WERI-Rb-1 (cell line): ENCODE measurements around the gene FGD3.

Source experiments
- DNase-seq: peaks from one replicate; pipeline ENCODE4 v3.0.0-alpha.2; 2020
- H3K27ac ChIP-seq: fragments of 250-450 bp; sonication (Bioruptor Pico); 2 replicates; pipeline ENCODE4 v1.5.1; 2020; ENCODE audit warnings: mild to moderate bottlenecking, moderate library complexity
- H3K27me3 ChIP-seq: fragments of 250-450 bp; sonication (Bioruptor Pico); 2 replicates; pipeline ENCODE4 v1.5.1; 2021; ENCODE audit warnings: mild to moderate bottlenecking, low read depth, moderate library complexity; ENCODE audit not compliant: insufficient read depth, severe bottlenecking
- H3K36me3 ChIP-seq: fragments of 250-450 bp; sonication (Bioruptor Pico); 2 replicates; pipeline ENCODE4 v1.5.1; 2020; ENCODE audit warnings: mild to moderate bottlenecking, moderate library complexity
- H3K4me3 ChIP-seq: 2 replicates; pipeline ENCODE4 v1.5.1; 2011; ENCODE audit warnings: low read depth, mild to moderate bottlenecking, control low read depth, low read length
- H3K9me3 ChIP-seq: fragments of 250-450 bp; sonication (Bioruptor Pico); 2 replicates; pipeline ENCODE4 v1.5.1; 2021; ENCODE audit warnings: mild to moderate bottlenecking, moderate library complexity; ENCODE audit not compliant: severe bottlenecking
- CTCF ChIP-seq: IDR thresholded peaks from 2 replicates; pipeline ENCODE4 v1.5.1; 2011; ENCODE audit warnings: low read depth, mild to moderate bottlenecking, control low read depth, inconsistent platforms, low read length

Gene FGD3

DNA sequence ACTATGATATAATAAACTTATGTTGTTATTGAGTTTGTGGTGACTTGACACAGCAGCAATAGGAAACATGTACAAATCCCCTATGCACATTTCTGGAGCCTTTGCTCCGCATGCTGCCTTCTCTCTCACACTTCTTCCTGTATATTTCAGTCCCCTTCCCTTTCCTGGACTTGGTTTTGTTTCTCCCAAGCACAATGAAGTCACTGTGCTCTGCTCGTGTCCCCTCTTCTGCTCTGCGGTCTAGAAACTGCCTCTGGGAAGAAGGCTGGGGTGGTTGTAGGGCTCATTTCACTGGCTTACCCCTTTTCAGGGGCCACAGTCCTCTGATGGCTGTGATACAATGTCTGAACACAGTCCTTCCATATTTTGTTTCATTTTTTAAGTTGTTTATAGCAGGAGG, 15.7 kb upstream of the FGD3 start:
- no peaks in the 10 kb centered on the region for H3K36me3 ChIP-seq
- H3K27me3 ChIP-seq = no peaks in the 10 kb centered on the region
- TF ChIP-seq CTCF = no peak
- DNase-seq = no peak
- H3K9me3 ChIP-seq = no peaks in the 10 kb centered on the region
- H3K4me3 ChIP-seq = no peak overlapping the region
- H3K27ac ChIP-seq = no peak overlapping the region

- no peak overlapping the region for H3K27ac ChIP-seq
- no peak for TF ChIP-seq CTCF
- H3K27me3 ChIP-seq = no peaks in the 10 kb centered on the region
- no peak for DNase-seq
- no peaks in the 10 kb centered on the region for H3K36me3 ChIP-seq
- no peak overlapping the region for H3K4me3 ChIP-seq
- H3K9me3 ChIP-seq = no peaks in the 10 kb centered on the region
These were observed 13.0 kb upstream of the FGD3 start for GRCh38 chr9:92934321-92934720.

GRCh38 chr9:92938025-92938424, 9.3 kb upstream of the FGD3 start:
- no peaks in the 10 kb centered on the region for H3K9me3 ChIP-seq
- TF ChIP-seq CTCF = no peak

DNA sequence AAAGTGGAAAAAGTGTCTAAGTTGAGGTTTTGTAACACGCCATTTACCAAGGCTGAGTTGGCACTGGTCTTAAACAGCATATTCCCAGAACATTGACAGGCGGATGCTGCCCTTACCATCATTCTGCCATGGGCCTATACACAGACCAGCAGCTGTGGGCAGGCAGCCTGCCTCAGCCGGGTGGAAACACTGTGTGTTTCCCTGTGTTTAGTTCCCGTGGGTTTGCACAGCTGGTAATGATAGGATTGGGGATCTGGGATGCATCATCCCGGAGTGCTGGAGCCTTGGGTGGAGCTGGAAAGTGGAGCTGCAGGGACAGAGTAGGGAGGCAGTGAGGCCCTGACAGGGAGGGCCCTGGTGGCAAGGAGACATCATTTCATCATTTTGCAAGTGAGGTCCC, 5.5 kb upstream of the FGD3 start:
- H3K27me3 ChIP-seq = no peaks in the 10 kb centered on the region
- H3K36me3 ChIP-seq = no peaks in the 10 kb centered on the region
- no peaks in the 10 kb centered on the region for H3K9me3 ChIP-seq
- no peak overlapping the region for H3K27ac ChIP-seq
- no peak for DNase-seq
- no peak overlapping the region for H3K4me3 ChIP-seq
- no peak for TF ChIP-seq CTCF

More at GRCh38 chr9:92938025-92938424, 9.3 kb upstream of the FGD3 start:
- Histone ChIP-seq H3K36me3 (no peaks in the 10 kb centered on the region), H3K27ac (no peak overlapping the region), H3K4me3 (no peak overlapping the region), H3K27me3 (no peaks in the 10 kb centered on the region)
- no peak for DNase-seq

DNA sequence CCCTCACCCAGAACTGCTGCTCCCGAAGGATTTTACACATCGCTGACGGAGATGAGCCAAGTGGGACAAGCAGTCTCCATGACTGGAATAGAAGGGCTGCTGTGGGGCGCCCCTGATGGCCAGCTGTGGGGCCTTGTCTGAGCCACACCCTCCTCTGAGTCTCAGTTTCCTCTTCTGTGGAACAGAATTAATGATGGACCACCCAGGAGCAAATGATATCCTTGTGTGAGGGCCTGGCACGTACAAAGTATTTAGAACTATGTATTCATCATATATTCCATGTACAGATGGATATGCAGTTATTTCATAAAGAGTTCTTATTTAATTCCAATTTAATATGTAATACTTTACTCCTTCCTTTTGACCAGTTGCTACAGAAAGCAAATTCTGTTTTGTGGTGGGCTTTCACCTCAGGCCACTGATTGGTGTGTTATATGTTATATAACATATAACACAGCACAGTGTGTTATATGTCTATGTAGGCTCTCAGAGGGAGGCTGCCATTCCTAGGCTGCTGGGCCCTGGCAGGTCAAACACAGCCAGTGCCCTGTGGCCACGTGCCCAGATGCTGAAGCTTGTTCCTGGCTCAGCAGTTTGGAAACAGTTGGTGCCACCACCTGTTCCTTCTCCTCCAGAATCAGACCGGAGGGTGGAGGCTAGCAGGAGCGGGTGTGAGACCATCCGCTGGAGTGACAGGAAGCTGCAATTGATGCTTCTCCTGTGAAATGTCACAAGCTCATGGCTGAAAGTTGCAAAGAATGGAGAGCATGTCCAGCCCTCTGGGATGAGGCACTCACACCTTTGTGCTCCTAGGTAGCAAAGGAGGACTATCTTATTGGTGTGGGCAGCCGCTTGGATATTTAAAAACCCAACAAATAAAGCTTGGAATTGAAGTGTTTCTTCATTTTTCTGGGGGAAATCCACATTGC, 4.4 kb upstream of the FGD3 start:
- Histone ChIP-seq H3K9me3 (no peaks in the 10 kb centered on the region), H3K27me3 (no peaks in the 10 kb centered on the region), H3K4me3 (no peak overlapping the region), H3K36me3 (no peaks in the 10 kb centered on the region), H3K27ac (no peak overlapping the region)
- no peak for TF ChIP-seq CTCF
- DNase-seq = no peak
